NOMO-1 treated with DMSO at 0.1 percent for 48 hours (cell line): ENCODE data around the gene MRPL28.
"Not testable (repeated sequence)": the region's sequence is repeated elsewhere in the genome, so short reads cannot be mapped to it uniquely, and the experiment has no call there.

Experiments
- DNase-seq: peaks from one replicate; lab custom pipeline; 2025; ENCODE audit not compliant: unreplicated experiment; lab: John Stamatoyannopoulos, UW

The MRPL28 gene

DNA sequence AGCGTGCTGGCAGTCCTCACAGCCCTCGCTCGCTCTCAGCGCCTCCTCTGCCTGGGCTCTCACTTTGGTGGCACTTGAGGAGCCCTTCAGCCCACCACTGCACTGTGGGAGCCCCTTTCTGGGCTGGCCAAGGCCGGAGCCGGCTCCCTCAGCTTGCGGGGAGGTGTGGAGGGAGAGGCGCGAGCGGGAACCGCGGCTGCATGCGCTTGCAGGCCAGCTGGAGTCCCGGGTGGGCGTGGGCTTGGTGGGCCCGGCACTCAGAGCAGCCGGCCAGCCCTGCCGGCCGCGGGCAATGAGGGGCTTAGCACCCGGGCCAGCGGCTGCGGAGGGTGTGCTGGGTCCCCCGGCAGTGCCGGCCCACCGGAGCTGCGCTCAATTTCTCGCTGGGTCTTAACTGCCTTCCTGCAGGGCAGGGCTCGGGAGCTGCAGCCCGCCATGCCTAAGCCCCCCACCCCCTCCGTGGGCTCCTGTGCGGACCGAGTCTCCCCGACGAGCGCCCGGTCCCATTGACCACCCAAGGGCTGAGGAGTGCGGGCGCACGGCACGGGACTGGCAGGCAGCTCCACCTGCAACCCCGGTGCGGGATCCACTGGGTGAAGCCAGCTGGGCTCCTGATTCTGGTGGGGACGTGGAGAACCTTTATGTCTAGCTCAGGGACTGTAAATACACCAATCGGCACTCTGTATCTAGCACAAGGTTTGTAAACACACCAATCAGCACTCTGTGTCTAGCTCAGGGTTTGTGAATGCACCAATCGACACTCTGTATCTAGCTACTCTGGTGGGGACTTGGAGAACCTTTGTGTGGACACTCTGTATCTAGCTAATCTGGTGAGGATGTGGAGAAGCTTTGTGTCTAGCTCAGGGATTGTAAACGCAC lies 29.0 kb downstream of the MRPL28 start:
- not testable (repeated sequence) for DNase-seq

DNA sequence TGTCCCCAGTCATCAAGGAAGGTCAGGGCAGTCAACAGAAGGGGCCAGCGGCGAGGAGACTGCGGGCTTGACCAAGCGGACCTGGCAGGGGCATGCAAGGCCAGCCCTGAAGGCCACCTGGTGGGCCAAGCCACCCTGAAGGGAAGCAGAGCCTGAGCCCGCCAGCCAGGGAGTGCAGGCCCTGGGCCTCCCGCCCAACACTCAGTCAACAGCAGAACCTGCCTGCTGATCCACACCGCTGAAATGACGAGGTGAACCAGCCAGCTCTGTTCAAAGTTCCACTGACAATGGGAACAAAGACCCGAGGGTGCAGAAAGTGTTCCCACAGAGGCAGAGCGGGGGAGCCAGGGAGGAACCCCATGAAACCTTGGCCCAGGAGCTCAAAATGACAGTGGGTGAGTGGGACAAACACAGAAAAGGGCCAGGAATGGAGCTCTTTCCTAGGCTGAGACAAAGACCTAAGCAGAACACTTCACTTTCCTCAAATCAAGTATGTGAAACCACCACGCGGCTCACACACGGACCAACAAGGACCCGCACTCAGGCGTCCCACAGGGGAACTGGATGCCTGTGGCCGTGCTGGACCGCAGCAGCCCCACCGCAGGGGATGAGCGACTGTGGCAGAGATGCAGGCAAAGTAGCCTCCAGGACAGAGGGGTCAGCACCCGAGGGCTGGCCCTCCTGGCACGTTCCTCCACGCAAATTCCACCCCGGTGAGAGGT lies 29.8 kb downstream of the MRPL28 start:
- DNase-seq: no peak

DNA sequence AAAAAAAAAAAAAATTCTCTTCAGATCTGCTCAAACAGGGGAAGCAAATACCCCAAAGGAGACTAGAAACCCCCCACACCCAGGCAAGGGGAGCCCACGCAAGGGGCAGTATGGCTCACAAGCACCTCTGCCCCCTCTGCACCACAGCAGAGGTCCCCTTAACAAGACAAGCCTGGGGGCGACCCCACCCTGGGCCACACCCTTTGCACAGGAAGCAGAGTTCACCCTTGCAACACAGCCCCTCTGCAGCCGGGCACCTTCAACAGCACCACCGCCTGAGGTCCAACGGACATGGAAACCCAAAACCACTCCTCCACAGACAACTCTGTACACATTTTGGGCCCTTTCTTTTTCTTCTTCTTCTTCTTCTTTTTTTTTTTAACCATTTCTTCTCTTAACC lies 30.7 kb downstream of the MRPL28 start:
- peak; percentile 91 for DNase-seq

DNA sequence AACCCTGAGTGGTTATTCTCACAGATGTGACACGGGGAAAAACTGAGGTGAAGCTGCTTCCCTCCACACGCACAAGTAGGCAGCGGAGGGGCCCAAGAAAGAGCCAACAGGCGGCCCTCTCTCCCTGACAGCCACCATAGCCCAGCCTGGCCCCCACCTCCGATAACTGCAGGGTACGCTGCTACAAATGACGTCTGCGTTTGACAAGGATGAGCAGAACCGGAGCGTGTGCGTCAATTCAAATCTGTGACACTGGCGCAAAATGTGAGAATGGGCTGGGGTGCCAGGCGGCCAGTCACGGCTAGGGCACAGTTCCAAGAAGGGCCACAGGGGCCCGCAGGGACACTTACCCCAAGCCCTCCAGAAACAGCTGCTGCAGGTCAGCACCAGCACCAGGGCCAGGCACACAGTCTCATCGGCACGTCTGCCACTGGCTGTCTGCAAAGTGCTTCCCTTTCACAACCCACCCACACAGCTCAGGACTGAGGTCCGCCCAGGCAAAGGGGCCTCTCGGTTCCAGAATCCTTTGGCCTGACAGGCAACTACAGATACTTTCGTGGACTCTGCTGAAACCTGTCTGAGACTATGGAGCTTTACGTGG lies 32.3 kb downstream of the MRPL28 start:
- DNase-seq: peak; percentile 52

DNA sequence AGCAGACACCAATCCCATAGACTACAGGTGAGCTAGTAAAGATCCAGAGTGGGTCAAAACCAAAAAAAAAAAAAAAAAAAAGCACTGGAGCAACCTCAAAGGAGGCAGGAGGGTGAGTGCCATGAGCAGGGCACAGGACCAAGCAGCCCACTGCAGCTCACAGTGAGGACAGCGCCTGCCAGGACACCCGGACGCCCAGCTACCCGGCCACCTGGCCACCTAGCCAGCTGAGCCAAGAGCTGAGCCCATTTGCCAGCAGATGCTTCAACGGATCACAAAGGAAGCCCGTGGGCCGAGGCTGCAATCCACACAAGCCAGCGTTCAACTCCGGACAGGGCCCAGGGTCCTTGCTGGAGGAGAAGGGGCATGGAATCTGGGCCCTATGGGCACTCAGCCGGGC lies 32.9 kb downstream of the MRPL28 start:
- no peak for DNase-seq

DNA sequence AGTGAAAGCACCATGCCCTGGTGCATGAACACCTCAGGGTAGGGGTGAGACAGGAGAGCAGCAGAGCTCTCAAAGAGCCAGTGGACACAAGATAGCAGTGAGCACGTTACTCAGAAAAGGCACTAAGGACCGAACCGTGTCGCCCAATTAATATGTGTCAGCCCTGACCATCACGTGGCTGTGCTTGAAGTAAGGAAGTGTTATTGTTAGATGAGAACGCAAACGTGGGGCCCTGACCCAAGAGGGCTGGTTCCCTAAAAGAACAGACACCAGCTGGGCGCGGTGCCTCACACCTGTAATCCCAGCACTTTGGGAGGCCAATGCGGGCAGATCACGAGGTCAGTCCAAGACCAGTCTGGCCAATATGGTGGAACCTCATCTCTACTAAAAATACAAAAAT lies 34.1 kb downstream of the MRPL28 start:
- DNase-seq: peak; percentile 60

DNA sequence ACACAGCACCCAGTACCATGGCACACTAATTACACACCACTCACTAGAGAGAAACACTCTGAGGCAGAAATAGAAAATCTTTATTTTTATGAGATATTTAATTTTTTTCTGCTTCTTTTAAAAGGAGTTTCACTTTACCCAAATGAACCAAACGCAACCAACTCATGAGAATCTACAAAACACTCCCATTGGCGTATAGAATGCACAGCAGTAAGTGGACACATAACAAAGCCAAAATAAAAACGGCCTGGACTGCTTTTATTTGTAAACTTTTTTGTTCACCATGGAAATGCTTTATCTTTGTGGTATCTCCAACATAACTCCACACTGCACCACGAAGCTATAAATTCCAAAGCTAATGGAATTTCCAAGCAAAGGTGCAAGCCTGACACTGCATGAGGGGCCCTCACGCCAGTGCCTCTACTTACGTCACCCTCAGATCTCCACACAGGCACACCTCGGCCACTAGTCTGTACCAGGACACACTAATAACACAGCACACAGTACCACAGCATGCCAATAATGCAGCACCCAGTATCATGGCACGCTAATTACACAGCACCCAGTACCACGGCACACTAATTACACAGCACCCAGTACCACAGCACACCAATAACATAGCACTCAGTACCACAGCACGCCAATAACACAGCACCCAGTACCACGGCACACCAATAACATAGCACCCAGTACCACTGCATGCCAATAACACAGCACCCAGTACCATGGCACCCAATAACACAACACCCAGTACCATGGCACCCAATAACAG lies 35.3 kb downstream of the MRPL28 start:
- DNase-seq: not testable (repeated sequence)

DNA sequence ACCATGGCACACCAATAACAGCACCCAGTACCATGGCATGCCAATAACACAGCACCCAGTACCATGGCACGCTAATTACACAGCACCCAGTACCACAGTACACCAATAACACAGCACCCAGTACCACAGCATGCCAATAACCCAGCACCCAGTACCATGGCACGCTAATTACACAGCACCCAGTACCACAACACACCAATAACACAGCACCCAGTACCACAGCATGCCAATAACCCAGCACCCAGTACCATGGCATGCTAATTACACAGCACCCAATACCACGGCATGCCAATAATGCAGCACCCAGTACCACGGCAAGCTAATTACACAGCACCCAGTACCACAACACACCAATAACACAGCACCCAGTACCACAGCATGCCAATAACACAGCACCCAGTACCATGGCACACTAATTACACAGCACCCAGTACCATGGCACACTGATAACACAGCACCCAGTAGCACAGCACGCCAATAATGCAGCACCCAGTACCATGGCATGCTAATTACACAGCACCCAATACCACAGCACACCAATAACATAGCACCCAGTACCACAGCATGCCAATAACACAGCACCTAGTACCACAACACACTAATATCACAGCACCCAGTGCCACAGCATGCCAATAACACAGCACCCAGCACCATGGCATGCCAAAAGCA lies 36.0 kb downstream of the MRPL28 start:
- not testable (repeated sequence) for DNase-seq

DNA sequence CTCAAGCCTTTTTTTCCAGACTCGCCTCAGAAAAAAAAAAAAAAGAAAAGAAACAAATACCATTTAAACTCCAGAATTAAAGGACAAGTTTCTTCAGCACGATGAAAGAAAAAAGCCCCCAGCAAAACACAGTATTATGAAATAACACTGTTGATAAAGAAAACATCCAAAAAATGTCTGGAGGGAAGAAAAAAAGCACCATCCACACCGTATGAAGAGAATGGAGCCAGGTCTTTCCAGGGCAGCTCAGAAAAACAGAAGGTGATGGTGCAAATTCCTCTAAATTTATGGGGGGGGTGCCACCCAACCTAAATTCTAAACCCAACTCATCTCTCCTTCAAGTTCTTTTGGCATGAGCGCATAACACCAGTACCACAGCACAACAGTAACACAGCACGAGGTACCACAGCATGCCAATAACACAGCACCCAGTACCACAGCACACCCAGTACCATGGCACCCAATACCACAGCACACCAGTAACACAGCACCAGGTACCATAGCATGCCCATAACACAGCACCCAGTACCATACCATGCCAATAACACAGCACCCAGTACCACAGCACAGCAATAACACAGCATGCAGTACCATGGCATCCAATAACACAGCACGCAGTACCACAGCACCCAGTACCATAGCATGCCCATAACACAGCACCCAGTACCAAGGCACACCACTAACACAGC lies 36.8 kb downstream of the MRPL28 start:
- no peak for DNase-seq

DNA sequence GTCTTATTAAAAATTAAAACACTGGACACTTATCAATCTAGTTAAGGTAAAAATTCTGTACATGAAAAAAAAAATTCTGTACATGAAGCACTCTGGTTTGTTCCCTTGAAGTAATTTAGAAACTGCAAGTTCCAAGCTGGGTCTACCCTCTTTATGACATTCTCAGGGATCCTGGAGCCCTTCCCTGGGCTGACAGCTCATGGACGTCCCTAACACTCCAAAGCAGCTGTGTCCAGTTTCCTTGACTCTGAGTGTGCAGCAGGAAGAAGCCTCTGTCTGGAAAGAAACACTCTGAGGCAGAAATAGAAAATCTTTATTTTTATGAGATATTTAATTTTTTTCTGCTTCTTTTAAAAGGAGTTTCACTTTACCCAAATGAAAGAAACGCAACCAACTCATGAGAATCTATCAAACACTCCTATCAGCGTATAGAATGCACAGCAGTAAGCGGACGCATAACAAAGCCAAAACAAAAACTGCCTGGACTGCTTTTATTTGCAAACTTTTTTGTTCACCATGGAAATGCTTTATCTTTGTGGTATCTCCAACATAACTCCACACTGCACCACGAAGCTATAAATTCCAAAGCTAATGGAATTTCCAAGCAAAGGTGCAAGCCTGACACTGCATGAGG lies 39.0 kb downstream of the MRPL28 start:
- DNase-seq: not testable (repeated sequence)

DNA sequence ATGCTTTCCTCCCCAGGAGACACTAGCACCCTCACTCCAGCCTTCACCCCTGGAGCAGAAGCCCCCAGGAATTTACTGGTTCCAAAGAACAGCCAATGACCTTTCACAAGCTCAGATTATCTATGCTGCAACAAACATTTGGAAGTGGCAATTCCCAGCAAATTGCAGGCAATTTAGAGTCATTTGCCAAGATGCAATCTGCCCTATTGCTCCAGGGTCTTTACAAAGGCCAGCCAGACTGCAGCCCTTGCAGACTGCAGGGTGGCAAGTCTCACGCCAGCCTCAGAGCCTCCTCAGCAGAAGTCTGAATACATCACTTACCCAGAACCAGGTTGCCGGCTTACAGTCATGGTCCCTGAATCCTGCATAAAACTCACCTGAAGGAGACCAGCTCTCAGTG lies 39.6 kb downstream of the MRPL28 start:
- no peak for DNase-seq

DNA sequence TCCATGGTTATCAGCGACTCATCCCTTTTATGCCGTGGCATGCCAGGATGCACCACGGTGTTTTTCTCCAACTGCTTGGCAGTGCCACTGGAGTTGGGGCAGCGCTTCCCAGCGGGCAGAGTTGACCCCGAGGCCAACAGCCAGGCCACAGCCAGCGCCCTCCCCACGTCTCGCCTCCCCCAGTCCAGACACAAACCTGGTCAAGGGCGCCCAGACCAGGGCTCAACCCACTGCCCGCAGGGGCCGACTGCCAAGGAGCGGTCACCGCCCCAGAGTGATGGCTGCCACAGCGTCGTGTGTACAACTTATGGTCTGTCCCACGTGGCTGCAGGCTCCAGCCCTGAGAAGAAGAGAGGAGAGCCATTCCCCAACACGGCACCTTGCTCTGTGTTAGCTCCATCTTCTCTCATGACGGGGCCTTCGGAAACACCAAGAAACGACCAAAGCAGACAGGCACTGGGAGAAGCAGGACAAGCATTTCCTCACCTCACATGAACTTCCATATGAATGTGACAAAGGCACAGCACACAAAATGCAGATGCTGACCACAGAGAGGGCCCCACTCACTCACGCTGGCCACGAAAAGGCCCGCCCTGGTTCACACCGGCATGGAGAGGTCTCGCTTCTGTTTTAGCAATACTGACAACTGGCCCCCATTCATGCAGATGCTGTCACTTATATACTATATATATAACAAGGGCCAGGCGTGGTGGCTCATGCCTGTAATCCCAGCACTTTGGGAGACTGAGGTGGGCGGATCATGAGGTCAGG lies 44.8 kb downstream of the MRPL28 start:
- no peak for DNase-seq

DNA sequence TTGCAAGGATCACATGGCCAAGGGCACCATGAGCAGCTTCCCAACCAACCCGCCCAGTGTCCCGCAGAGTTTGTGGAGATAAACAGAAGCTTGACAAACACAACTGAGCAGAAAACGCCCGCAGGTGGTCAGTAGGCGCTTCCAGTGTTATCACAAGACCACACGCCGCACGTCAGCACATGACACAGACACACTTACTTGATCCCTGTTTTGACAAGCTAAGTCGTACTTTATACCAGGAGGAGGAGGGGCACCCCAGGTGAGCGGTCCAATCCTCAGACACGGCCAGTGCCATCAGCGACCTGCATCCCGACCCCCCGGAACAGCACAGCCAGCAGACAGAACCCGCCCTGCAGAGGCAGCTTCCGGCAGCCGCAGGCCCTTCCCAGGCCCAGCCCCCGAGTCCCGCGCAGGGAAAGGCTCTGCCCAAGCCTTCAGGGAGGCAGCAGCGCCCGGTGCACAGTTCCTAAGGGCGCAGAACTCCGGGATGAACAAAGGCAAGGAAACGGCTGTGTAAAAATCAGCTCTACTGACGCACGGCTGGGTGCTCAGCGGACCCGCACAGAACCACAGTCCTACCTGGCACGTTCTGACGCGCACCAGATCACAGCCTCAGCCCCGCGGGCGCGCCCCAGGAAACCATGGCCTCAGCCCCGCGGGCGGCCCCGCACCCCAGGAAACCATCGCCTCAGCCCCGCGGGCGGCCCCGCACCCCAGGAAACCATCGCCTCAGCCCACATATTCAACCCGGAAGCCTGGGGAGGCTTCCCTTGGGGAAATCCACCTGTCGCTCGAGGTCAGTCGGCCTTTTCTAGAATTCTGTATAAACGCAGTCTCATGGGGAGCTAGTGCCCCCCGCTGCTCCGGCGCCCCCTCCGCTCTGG lies 45.6 kb downstream of the MRPL28 start:
- DNase-seq: no peak

DNA sequence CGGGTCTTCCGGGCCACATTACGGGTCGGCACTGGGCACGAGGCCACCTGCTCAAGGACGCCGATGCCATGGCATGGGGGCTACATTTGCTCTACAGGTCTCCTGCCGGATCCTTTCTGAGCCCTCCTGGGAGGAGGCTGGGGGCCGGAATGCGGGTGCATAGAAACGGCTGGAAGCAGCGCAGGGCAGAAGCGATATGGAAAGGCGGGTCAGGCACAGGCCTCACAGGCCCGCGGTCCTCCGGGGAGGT lies 46.2 kb downstream of the MRPL28 start:
- DNase-seq: no peak

DNA sequence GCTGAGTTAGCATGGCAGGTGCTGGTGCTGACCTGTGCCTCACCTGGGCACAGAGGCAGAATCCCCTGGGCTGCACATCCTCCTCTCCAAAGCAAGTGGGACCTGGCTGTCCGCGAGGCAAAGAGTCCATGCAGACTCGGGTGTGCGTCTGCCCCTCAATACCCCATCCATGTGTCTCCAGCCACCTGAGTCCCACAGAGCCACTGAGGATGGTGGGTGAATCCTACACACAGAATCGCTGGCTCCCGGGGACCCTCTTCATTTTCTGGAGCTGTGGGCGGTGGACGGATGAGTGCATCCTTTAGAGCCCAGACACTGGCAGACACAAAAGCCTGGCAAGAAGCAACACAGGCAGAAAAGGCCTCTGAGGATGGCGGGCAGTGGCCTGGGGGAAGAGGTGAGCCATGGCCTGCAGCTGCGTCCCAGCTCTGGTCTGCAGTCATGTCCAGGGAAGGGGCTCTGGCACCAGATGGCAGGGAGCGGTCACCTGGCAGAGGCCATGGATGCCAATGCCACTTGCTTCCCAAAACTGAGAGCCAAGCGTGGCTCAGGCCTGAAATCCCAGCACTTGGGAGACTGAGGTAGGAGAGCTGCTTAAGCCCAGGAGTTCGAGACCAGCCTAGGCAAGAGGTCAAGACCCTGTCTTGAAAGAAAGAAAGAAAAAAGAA lies 47.7 kb downstream of the MRPL28 start:
- DNase-seq: no peak

DNA sequence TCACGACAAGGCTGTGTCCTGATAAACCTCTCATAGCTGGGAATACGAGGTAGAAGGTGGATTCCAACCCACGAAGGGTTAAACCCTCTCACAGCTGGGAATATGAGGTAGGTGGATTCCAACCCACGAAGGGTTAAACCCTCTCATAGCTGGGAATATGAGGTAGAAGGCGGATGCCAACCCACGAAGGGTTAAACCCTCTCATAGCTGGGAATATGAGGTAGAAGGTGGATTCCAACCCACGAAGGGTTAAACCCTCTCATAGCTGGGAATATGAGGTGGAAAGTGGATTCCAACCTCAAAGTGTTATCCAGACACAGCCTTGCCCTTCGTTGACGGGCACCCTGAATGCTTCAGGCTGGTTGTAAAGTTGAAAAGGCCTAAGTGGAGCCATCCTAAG lies 48.8 kb downstream of the MRPL28 start:
- no peak for DNase-seq

DNA sequence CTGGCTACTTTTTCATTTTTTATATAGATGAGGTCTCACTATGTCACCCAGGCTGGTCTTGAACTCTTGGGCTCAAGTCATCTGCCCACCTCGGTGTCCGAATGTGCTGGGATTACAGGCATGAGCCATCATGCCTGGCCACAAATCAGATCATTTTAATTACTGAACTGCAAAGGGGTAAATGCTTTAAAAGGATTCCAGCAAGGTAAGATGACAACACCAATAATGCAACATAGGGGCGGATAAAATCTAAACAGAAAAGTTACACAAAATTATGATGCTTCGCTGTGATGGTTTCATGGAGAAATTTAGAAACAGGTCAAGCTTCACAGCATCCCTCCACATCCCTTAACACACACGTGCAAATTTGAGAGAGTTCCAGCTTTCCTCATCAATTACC lies 50.1 kb downstream of the MRPL28 start:
- DNase-seq: no peak

DNA sequence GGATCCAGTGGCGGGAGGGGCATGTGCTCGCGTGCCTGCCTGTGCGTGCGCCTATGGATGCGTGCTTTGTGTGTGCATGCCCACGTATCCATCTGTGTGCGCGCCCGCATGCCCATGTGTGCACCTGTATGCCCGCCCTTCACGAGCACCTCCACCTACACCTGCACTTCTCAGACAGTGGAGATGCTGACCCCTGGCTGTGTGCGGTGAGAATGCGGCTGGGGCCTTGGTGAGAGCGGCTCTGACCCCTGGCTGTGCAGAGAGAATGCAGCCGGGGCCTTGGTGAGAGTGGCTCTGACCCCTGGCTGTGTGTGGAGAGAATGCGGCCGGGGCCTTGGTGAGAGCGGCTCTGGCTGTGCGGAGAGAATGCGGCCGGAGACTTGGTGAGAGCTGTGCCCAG lies 51.7 kb downstream of the MRPL28 start:
- DNase-seq: no peak
